ENCODE measurements around the gene NCBP1.

The NCBP1 gene

DNA sequence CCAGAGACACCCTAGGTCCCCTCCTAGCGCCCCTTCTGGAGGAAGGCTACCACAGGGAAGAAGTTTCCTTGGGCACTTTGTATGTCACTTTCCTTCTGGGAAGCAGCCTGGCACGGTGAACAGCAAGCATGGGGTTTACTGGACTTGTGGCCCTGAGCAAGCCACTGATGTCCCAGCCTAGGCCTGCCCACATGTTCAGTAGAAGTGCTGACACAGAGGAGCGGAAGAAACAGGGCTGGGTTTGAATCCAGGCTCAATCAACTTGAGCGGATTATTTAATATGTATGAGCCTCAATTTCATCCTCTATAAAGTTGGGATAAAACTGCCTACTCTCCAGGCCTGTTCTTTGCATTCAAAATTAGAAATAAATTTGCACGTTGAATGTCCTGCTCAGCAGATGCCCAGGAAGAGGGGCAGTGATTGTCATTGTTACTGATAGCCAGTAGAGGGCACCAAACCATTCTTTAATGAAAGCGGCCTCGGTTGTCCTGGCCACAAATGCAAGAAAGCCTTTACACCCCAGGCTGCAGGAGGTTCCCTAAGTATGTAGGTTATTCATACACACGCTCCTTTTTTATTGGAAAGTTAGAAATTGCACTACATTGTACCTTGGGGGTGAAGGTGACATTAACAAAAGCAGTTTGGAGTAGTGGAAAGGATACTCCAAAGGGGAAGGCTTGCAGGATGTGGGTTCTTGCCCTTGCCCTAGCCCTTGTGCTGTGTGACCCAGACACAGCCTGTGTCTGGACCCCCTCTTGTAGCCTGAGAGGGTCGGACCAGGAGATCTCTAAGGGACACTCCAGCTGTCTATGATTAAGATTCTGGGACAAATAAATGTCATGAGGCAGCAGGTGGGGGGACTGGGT lies 77.0 kb downstream of the NCBP1 start:
- DNase-seq (ENCODE audit: low read depth, low spot score): no peak
- no peaks in the 10 kb centered on the region for H3K27me3 ChIP-seq (ENCODE audit: control insufficient read depth, insufficient read depth, low read length)
- no peaks in the 10 kb centered on the region for H3K36me3 ChIP-seq (ENCODE audit: control insufficient read depth, insufficient read depth, low read length)
- no peak overlapping the region for H3K27ac ChIP-seq (ENCODE audit: low read length)
- H3K9me3 ChIP-seq (ENCODE audit: control insufficient read depth, insufficient read depth, low read length): no peaks in the 10 kb centered on the region
- no CpG with 5 or more reads among the region's 9 CpGs for WGBS (ENCODE audit: insufficient coverage, insufficient read length)
- peaks cover 3% of the 10 kb centered on the region; the same call in 1 of the 2 replicates for H3K4me1 ChIP-seq (ENCODE audit: control insufficient read depth, insufficient read depth, low read length)
- H3K4me3 ChIP-seq (ENCODE audit: low read length): no peak overlapping the region

DNA sequence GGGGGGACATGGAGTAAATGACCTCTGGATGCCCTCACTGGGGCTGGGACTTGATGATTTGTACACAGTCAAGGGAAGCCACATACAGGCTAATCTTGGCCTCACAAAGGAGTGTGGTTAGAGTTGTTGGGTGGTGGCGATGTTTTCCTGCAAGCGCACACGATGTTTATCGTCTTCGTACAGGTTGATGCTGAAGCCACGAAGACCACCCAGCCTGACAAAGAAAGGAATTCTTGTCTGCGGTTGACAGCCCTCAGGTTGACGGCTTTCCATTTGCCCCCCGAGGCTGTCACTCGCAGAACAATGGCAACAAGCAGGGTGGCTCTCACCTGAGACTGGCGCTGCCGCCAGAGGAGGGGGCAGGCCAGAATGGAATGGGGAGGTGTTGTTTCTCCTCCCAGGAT lies 77.6 kb downstream of the NCBP1 start:
- Histone ChIP-seq H3K27ac (ENCODE audit: low read length) (no peak overlapping the region), H3K27me3 (ENCODE audit: control insufficient read depth, insufficient read depth, low read length) (no peaks in the 10 kb centered on the region), H3K9me3 (ENCODE audit: control insufficient read depth, insufficient read depth, low read length) (no peaks in the 10 kb centered on the region), H3K36me3 (ENCODE audit: control insufficient read depth, insufficient read depth, low read length) (no peaks in the 10 kb centered on the region), H3K4me1 (ENCODE audit: control insufficient read depth, insufficient read depth, low read length) (peaks cover 3% of the 10 kb centered on the region; the same call in 1 of the 2 replicates), H3K4me3 (ENCODE audit: low read length) (no peak overlapping the region)
- no CpG with 5 or more reads among the region's 12 CpGs for WGBS (ENCODE audit: insufficient coverage, insufficient read length)
- no peak for DNase-seq (ENCODE audit: low read depth, low spot score)

DNA sequence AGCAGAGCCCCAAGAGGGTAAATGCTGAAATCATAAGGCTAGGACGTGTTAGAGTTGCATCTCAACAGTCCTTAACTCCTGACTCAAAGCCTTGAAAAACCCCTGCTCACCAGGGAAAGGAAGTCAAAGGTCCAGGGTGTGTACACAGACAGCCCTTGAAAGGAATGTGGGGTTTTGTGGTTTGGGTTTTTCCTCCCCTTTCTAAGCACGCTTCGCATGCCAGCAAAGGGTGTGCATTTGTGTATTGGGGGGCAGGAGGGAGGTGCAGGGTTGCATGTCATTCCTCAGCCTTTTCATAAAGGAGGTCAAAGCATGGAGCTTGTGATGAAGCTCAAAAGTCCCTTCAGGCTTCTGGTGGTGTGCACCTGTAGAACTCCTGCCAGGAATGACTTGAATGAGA lies 80.8 kb downstream of the NCBP1 start:
- Histone ChIP-seq H3K36me3 (ENCODE audit: control insufficient read depth, insufficient read depth, low read length) (no peaks in the 10 kb centered on the region), H3K4me3 (ENCODE audit: low read length) (no peak overlapping the region), H3K27ac (ENCODE audit: low read length) (no peak overlapping the region), H3K9me3 (ENCODE audit: control insufficient read depth, insufficient read depth, low read length) (no peaks in the 10 kb centered on the region), H3K27me3 (ENCODE audit: control insufficient read depth, insufficient read depth, low read length) (no peaks in the 10 kb centered on the region), H3K4me1 (ENCODE audit: control insufficient read depth, insufficient read depth, low read length) (peaks cover 3% of the 10 kb centered on the region; the same call in 1 of the 2 replicates)
- no peak for DNase-seq (ENCODE audit: low read depth, low spot score)
- no CpG with 5 or more reads among the region's 3 CpGs for WGBS (ENCODE audit: insufficient coverage, insufficient read length)

DNA sequence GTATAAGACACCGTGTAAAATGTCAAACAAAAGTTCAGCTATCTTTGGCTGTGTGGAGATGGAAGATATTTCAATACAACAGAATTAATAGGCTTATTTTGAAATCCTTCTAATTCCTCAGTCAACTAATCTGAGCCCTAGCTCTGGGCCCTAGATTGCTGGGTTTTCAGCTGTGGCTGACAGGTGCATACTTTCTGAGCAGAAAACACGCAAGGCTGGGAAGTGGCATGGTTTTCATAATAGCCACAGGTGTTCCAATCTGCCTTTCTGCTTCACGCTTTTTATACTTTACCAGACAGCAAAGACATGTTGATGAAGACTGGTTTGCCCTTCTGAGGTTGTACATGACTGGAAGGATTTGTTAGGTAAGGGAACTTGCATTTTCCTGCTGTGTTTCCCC lies 84.2 kb downstream of the NCBP1 start:
- H3K27ac ChIP-seq (ENCODE audit: low read length): no peak overlapping the region
- no peak overlapping the region for H3K4me3 ChIP-seq (ENCODE audit: low read length)
- DNase-seq (ENCODE audit: low read depth, low spot score): no peak
- H3K9me3 ChIP-seq (ENCODE audit: control insufficient read depth, insufficient read depth, low read length): no peaks in the 10 kb centered on the region; the same call in 1 of the 2 replicates
- WGBS (ENCODE audit: insufficient coverage, insufficient read length): no CpG with 5 or more reads among the region's 3 CpGs
- no peaks in the 10 kb centered on the region for H3K36me3 ChIP-seq (ENCODE audit: control insufficient read depth, insufficient read depth, low read length)
- H3K4me1 ChIP-seq (ENCODE audit: control insufficient read depth, insufficient read depth, low read length): no peaks in the 10 kb centered on the region; the same call in 1 of the 2 replicates
- no peaks in the 10 kb centered on the region for H3K27me3 ChIP-seq (ENCODE audit: control insufficient read depth, insufficient read depth, low read length)

DNA sequence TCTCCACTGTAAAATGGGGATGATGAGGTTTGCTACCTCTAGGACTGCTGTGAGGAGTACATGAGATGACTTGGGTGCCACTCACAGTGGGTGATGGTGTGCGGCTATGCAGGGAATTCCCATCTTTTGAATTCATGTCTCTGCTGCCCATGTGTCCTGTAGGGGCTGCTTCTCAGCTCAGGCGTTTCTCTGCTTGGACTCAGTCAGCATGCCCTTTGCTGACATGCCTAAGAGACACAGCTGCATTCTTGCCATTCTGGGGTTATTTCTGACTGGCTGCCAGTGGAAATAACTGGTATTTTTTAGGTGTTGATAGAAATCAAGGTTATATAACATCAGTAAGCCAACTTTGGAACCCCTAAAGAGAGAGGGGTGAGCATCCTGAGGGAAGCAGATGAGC lies 87.8 kb downstream of the NCBP1 start:
- no CpG with 5 or more reads among the region's 2 CpGs for WGBS (ENCODE audit: insufficient coverage, insufficient read length)
- Histone ChIP-seq H3K36me3 (ENCODE audit: control insufficient read depth, insufficient read depth, low read length) (no peaks in the 10 kb centered on the region), H3K27me3 (ENCODE audit: control insufficient read depth, insufficient read depth, low read length) (no peaks in the 10 kb centered on the region), H3K4me1 (ENCODE audit: control insufficient read depth, insufficient read depth, low read length) (no peaks in the 10 kb centered on the region; the same call in 1 of the 2 replicates), H3K27ac (ENCODE audit: low read length) (no peak overlapping the region), H3K4me3 (ENCODE audit: low read length) (no peak overlapping the region), H3K9me3 (ENCODE audit: control insufficient read depth, insufficient read depth, low read length) (no peaks in the 10 kb centered on the region; the same call in 1 of the 2 replicates)
- no peak for DNase-seq (ENCODE audit: low read depth, low spot score)

DNA sequence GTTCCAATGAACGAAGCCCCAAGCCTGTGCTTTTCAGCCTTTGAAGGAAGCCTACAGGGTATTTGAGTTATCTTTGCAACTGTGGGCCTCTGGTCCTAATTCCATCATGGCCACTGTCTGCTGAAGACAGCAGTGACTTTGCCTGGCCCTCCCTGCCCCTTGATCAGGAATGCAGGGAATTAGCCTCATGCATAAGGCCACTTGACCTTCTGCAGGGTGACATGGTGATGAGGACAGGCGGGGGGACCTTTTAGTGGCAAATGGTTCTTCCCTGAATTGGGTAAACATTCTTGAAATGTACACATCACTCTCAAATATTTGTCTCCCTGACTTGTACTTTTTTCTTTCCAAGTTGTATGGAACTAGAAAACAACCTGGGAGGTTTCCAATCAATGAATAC lies 88.7 kb downstream of the NCBP1 start:
- no CpG with 5 or more reads among the region's 2 CpGs for WGBS (ENCODE audit: insufficient coverage, insufficient read length)
- DNase-seq (ENCODE audit: low read depth, low spot score): no peak
- Histone ChIP-seq H3K27me3 (ENCODE audit: control insufficient read depth, insufficient read depth, low read length) (no peaks in the 10 kb centered on the region), H3K27ac (ENCODE audit: low read length) (no peak overlapping the region), H3K4me3 (ENCODE audit: low read length) (no peak overlapping the region), H3K36me3 (ENCODE audit: control insufficient read depth, insufficient read depth, low read length) (no peaks in the 10 kb centered on the region), H3K4me1 (ENCODE audit: control insufficient read depth, insufficient read depth, low read length) (no peaks in the 10 kb centered on the region; the same call in 1 of the 2 replicates), H3K9me3 (ENCODE audit: control insufficient read depth, insufficient read depth, low read length) (no peaks in the 10 kb centered on the region; the same call in 1 of the 2 replicates)

Measured in iPS DF 6.9 (cell line).